ENCODE data around the gene IGSF8.

DNA sequence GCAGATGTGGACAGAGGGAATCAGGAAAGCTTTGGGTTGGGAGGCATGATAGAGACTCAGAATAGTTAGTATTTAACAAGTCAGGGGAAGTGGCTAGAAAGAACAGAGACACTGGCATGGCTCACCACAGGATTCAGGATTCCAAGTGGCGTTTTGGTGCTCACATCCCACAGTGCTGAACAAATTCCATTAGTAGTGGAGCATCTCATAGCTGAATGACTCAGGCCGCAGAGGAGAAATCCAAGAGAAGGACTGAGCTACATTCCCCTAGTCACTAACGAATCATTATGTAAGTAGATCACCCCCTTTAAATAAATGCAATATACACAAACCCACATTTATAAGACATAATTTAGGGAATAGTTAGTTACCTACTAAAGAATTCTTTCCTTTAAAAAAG is 22.1 kb downstream of the IGSF8 start:
- TF ChIP-seq, protein P1, sequence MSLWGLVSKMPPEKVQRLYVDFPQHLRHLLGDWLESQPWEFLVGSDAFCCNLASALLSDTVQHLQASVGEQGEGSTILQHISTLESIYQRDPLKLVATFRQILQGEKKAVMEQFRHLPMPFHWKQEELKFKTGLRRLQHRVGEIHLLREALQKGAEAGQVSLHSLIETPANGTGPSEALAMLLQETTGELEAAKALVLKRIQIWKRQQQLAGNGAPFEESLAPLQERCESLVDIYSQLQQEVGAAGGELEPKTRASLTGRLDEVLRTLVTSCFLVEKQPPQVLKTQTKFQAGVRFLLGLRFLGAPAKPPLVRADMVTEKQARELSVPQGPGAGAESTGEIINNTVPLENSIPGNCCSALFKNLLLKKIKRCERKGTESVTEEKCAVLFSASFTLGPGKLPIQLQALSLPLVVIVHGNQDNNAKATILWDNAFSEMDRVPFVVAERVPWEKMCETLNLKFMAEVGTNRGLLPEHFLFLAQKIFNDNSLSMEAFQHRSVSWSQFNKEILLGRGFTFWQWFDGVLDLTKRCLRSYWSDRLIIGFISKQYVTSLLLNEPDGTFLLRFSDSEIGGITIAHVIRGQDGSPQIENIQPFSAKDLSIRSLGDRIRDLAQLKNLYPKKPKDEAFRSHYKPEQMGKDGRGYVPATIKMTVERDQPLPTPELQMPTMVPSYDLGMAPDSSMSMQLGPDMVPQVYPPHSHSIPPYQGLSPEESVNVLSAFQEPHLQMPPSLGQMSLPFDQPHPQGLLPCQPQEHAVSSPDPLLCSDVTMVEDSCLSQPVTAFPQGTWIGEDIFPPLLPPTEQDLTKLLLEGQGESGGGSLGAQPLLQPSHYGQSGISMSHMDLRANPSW (CRISPR knock-in tag; conservative IDR thresholded peaks at IDR 0.05; ENCODE audit: low read depth), result no peak
- TF ChIP-seq, protein P2, sequence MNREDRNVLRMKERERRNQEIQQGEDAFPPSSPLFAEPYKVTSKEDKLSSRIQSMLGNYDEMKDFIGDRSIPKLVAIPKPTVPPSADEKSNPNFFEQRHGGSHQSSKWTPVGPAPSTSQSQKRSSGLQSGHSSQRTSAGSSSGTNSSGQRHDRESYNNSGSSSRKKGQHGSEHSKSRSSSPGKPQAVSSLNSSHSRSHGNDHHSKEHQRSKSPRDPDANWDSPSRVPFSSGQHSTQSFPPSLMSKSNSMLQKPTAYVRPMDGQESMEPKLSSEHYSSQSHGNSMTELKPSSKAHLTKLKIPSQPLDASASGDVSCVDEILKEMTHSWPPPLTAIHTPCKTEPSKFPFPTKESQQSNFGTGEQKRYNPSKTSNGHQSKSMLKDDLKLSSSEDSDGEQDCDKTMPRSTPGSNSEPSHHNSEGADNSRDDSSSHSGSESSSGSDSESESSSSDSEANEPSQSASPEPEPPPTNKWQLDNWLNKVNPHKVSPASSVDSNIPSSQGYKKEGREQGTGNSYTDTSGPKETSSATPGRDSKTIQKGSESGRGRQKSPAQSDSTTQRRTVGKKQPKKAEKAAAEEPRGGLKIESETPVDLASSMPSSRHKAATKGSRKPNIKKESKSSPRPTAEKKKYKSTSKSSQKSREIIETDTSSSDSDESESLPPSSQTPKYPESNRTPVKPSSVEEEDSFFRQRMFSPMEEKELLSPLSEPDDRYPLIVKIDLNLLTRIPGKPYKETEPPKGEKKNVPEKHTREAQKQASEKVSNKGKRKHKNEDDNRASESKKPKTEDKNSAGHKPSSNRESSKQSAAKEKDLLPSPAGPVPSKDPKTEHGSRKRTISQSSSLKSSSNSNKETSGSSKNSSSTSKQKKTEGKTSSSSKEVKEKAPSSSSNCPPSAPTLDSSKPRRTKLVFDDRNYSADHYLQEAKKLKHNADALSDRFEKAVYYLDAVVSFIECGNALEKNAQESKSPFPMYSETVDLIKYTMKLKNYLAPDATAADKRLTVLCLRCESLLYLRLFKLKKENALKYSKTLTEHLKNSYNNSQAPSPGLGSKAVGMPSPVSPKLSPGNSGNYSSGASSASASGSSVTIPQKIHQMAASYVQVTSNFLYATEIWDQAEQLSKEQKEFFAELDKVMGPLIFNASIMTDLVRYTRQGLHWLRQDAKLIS (CRISPR knock-in tag; IDR thresholded peaks at IDR 0.05; ENCODE audit: borderline replicate concordance), result no peak
- no peak for TF ChIP-seq CTCF (IDR thresholded peaks at IDR 0.05)
- TF ChIP-seq, protein P3, sequence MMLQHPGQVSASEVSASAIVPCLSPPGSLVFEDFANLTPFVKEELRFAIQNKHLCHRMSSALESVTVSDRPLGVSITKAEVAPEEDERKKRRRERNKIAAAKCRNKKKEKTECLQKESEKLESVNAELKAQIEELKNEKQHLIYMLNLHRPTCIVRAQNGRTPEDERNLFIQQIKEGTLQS (CRISPR knock-in tag; conservative IDR thresholded peaks at IDR 0.05), result no peak
- TF ChIP-seq NFYB (CRISPR knock-in tag; conservative IDR thresholded peaks at IDR 0.05; ENCODE audit: low read depth), result no peak
- TF ChIP-seq, protein P4, sequence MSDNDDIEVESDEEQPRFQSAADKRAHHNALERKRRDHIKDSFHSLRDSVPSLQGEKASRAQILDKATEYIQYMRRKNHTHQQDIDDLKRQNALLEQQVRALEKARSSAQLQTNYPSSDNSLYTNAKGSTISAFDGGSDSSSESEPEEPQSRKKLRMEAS (CRISPR knock-in tag; IDR thresholded peaks at IDR 0.05), result no peak
- no peak for TF ChIP-seq NR3C1 (CRISPR knock-in tag; conservative IDR thresholded peaks at IDR 0.05; ENCODE audit: low read depth)
- no peak for TF ChIP-seq GRHL2 (CRISPR knock-in tag; IDR thresholded peaks at IDR 0.05; ENCODE audit: insufficient replicate concordance, severe bottlenecking)

Data from WTC11 (cell line).